ENCODE results near the gene PJVK.

DNA sequence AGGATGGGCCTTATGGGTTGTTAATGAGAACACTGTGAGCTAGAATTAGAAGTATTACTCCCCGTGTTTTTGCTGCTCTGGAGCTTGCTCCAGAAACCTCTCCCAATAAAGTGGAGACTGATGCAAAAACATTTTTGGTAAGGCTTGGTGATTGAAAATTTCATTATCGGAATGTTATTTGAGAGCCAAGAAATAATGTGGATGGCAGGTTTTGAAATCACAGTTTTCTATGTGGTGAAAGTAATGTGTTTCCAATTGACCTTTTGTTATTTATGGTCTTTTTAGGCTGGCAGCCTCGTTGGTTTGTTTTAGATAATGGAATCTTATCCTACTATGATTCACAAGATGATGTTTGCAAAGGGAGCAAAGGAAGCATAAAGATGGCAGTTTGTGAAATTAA is 34.2 kb downstream of the PJVK start:
- TF ChIP-seq, protein P1, sequence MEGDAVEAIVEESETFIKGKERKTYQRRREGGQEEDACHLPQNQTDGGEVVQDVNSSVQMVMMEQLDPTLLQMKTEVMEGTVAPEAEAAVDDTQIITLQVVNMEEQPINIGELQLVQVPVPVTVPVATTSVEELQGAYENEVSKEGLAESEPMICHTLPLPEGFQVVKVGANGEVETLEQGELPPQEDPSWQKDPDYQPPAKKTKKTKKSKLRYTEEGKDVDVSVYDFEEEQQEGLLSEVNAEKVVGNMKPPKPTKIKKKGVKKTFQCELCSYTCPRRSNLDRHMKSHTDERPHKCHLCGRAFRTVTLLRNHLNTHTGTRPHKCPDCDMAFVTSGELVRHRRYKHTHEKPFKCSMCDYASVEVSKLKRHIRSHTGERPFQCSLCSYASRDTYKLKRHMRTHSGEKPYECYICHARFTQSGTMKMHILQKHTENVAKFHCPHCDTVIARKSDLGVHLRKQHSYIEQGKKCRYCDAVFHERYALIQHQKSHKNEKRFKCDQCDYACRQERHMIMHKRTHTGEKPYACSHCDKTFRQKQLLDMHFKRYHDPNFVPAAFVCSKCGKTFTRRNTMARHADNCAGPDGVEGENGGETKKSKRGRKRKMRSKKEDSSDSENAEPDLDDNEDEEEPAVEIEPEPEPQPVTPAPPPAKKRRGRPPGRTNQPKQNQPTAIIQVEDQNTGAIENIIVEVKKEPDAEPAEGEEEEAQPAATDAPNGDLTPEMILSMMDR (IDR thresholded peaks at IDR 0.05; ENCODE audit: insufficient read depth, low read length): no peak
- TF ChIP-seq SPI1 (IDR thresholded peaks at IDR 0.05; ENCODE audit: borderline replicate concordance, low read depth) (no peak), GABPA (IDR thresholded peaks at IDR 0.05; ENCODE audit: low read depth) (no peak)

Data from HL-60 (cell line).